T follicular helper cell (primary cell): ENCODE results near the gene CCSER2.
"Not testable (repeated sequence)": the region's sequence is repeated elsewhere in the genome, so short reads cannot be mapped to it uniquely, and the experiment has no call there.

Experiments
- DNase-seq: peaks from one replicate; pipeline ENCODE4 v3.0.0-alpha.2; 2020; ENCODE audit warnings: low read depth

The CCSER2 gene

GRCh38 chr10:84449351-84449750, 121.0 kb downstream of the CCSER2 start:
- DNase-seq: not testable (repeated sequence)

DNA sequence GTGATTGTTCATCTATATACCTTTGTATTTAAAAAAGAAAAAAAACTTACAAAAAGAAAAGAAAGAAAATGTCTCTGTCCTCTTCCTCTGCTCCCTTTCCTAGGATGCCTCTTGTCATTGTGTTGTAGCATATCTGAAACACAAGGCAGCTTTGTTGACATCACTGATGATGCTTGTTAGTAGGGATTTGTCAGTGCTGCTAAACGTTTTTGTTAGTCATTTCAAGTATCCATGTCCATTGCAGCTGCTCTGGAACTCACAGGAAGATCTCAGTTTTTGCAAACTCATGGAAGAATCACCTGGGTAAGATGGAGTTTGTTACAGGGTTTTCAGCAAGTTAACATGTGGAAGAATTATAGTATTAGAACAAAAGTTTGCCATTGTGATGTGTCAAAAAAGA, 123.6 kb downstream of the CCSER2 start:
- no peak for DNase-seq

DNA sequence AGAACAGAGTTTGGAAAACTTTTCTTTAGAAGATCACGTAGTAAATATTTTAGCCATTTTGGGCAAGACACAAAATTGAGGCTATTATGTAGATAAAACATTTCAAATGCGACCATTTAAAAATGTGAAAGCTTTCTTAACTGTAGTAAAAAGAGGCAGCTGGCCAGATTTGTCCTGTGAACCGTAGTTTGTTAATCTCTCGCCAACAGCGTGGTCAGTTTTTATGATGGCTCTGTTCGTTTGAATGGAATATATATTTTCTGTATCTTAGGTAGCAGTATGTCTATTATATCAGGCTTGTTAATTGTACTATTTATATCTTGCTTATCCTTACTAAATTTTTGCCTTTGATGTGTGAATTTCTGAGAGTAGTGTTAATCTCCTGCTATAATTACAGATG, 124.9 kb downstream of the CCSER2 start:
- DNase-seq: no peak

GRCh38 chr10:84456126-84456525, 127.7 kb downstream of the CCSER2 start:
- DNase-seq: no peak

- DNase-seq: no peak
These were observed 132.1 kb downstream of the CCSER2 start for GRCh38 chr10:84460520-84460919.

DNA sequence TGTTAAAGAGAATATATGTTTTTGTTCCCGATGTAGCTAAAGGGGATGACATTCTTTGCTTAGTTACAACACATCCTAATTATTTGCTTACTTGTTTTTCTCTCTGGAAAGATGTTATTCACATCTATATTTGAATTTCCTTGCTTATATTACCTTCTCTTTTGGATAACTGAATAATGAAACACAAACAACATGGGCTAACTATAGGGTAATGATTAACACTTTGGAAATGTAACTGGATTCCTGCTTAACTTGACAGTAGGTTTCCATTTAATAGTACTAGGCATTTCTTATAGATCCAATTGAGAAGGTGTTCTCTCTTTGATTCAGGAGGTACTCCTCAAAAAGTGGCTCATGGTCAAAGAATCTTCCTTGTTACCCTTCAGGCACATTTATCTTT, 141.1 kb downstream of the CCSER2 start:
- no peak for DNase-seq

DNA sequence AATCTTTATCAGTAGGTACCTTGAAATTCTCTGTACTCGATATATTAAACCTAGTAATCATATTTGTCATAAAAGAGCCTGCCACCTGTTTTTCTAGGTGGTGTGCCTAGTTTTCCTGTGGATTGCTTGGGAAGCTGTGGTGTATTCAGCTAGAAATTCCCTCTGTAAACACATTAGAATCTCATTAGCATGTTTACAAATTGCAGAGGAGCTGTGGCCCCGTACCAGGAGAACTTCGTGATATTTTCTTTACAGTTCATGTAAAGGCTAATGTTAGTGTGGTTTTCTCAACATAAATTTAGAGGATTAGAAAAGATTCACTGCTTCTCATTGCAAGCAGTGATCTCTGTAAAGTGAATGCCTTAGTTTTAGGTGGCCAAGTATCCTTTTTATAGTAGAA, 144.7 kb downstream of the CCSER2 start:
- DNase-seq: no peak

DNA sequence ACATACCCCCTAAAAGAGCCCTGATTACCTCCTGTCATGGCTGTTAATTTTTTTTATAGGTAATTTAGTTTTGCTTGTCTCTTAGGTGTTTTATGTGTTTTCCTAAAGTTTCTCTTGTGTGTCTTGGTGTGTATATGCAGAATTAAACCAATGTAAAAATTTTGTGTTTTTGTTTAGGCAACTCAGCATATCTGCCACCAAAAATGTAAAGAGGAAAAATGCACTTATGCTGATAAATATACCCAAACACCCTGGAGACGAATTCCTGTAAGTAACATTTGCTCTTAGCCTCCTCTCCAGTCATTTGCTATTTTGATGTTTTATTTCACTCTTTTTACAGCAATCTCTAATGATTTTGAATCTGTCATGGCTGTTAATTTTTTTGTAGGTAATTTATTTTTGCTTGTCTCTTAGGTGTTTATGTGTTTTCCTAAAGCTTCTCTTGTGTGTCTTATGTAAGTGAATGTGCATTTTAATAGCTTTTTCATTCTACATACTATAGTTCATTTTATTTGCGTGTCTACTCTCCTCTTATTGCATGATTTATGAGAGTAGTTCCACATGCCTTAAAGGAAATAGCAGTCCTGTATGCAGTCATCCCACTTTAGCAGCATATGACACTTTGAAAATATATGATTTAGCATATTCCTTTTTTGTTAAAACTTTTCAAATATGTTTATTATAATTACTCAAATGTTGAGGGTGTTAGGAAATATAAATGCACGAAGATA, 149.2 kb downstream of the CCSER2 start:
- DNase-seq: no peak

- no peak for DNase-seq
These were observed 149.8 kb downstream of the CCSER2 start for GRCh38 chr10:84478151-84478550.

GRCh38 chr10:84478679-84479078, 150.3 kb downstream of the CCSER2 start:
- no peak for DNase-seq

- DNase-seq: no peak
These were observed 156.2 kb downstream of the CCSER2 start for GRCh38 chr10:84484541-84484940.

- no peak for DNase-seq
These were observed 165.0 kb downstream of the CCSER2 start for GRCh38 chr10:84493361-84493760.

GRCh38 chr10:84493951-84494848, 165.8 kb downstream of the CCSER2 start:
- DNase-seq: no peak

DNA sequence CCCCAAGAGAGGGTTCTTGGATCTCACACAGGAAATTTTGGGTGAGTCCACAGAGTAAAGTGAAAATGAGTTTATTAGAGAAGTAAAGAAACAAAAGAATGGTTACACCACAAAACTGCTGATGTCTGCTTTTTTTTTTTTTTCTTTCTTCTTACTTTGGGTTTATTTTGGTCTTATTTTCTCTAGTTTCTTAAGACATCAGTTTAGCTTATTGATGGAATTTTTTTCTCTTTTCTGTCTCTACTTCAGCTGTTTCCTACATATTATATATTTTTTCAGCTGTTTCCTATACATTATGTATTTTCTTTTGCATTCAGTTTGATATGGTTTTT, 166.4 kb downstream of the CCSER2 start:
- DNase-seq: no peak

DNA sequence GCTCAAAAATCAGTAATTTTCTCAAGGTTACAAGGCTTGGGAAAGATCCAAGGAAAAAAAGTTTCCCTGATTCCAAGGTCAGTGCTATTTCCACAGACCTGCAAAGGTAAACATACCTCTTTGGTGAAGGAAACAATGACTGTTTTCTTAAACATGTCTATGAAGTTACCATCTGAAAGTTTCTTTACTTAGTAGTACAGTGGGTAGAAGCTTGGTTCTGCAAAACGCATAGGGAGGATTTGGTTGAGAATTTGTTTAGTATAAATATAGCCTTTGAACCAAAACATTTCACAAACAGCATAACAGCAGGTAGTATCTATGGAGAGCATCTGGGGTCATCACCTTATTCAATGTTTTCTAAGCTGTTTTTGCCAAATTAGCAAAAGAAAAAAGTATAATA, 169.6 kb downstream of the CCSER2 start:
- DNase-seq: no peak

- not testable (repeated sequence) for DNase-seq
These were observed 170.7 kb downstream of the CCSER2 start for GRCh38 chr10:84499039-84499438.

GRCh38 chr10:84499846-84500245, 171.5 kb downstream of the CCSER2 start:
- DNase-seq: no peak

GRCh38 chr10:84510121-84510520, 181.7 kb downstream of the CCSER2 start:
- no peak for DNase-seq

GRCh38 chr10:84511106-84511505, 182.7 kb downstream of the CCSER2 start:
- no peak for DNase-seq

GRCh38 chr10:84511709-84512285, 183.4 kb downstream of the CCSER2 start:
- DNase-seq: no peak

GRCh38 chr10:84517554-84517953, 189.2 kb downstream of the CCSER2 start:
- DNase-seq: no peak

- DNase-seq: no peak
These were observed 190.8 kb downstream of the CCSER2 start for GRCh38 chr10:84519235-84519634.

- DNase-seq: no peak
These were observed 192.6 kb downstream of the CCSER2 start for GRCh38 chr10:84521013-84521412.
